Skeletal muscle cell (primary cell): ENCODE results near the gene PRSS12.

Experiments used
- DNase-seq: peaks from one replicate; pipeline ENCODE4 v3.0.0-alpha.2; 2010; ENCODE audit warnings: low read depth
- H3K4me3 ChIP-seq: 2 replicates; pipeline ENCODE4 v1.5.1; 2011; ENCODE audit warnings: low read depth, mild to moderate bottlenecking, control low read depth, low read length, moderate library complexity

The PRSS12 gene

DNA sequence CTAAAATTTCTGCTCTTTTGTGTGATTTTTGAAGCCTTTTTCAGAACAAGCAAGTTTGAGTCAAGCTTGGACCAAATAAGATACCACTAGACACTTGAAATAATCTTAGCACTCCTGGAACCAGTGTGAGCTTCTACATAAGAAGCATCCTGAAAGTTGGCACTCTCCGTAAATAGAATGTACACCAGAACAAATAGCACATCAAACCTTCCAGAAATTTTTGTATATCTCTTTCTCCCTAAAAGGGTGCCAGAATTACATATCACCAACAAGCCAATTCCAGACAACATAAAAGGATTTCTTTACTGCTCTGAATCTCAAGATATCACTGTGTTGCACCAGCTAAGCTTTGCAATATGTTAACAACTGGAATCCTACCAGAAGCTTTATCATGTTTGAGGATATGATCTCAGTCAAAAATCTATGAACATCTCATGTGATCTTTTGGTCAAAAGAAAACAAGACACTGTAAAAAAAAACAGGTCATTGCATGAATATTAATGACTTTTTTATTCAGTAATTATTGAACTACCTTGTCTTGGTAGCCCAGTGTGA, 117.2 kb downstream of the PRSS12 start:
- no peak for DNase-seq
- H3K4me3 ChIP-seq: no peak overlapping the region
